Endothelial cell (in vitro differentiated cells): ENCODE data around the gene EIF1. TPM values are rescaled to one million over a fixed set of nuclear protein-coding genes. Genes with fewer than 3 reads are reported as not detected.

Experiments used
- DNase-seq: peaks from one replicate; pipeline ENCODE4 v3.0.0; 2021; ENCODE audit warnings: low spot score
- H3K27ac Mint-ChIP-seq: one replicate; pipeline ENCODE4 v1.8.0; 2021; ENCODE audit warnings: mixed read lengths, inconsistent platforms; ENCODE audit not compliant: unreplicated experiment
- H3K27me3 Mint-ChIP-seq: one replicate; pipeline ENCODE4 v1.8.0; 2021; ENCODE audit warnings: mild to moderate bottlenecking, moderate library complexity, mixed read lengths, inconsistent platforms; ENCODE audit not compliant: unreplicated experiment
- H3K36me3 Mint-ChIP-seq: one replicate; pipeline ENCODE4 v1.8.0; 2021; ENCODE audit warnings: mild to moderate bottlenecking, low read depth, mixed read lengths, inconsistent platforms; ENCODE audit not compliant: unreplicated experiment
- H3K4me1 Mint-ChIP-seq: one replicate; pipeline ENCODE4 v1.8.0; 2021; ENCODE audit warnings: mild to moderate bottlenecking, mixed read lengths, inconsistent platforms; ENCODE audit not compliant: unreplicated experiment
- H3K4me3 Mint-ChIP-seq: one replicate; pipeline ENCODE4 v1.8.0; 2021; ENCODE audit warnings: mild to moderate bottlenecking, mixed read lengths, inconsistent platforms; ENCODE audit not compliant: unreplicated experiment
- H3K9me3 Mint-ChIP-seq: one replicate; pipeline ENCODE4 v1.8.0; 2021; ENCODE audit warnings: mixed read lengths, inconsistent platforms; ENCODE audit not compliant: unreplicated experiment
- total RNA-seq: library from RNA; stranded (reverse); fragmentation: NEBNext Ultra II Directional; extraction: Animal tissue kit (Norgen Biotek cat#: 25700); gene quantifications from one replicate; pipeline ENCODE4 v1.2.1, GENCODE V29; 2021; ENCODE audit not compliant: unreplicated experiment
- TF ChIP-seq, protein P1 (sequence below): fragments of 200-600 bp; sonication (generic); IDR thresholded peaks from one replicate; pipeline ENCODE4 v1.5.0; 2021; ENCODE audit warnings: antibody characterized with exemption; ENCODE audit not compliant: unreplicated experiment

Gene EIF1
- total RNA-seq, 1 donor from 2014 or later = 569 TPM

GRCh38 chr17:41649923-41650519 is 38.7 kb upstream of the EIF1 start:
- no peaks in the 10 kb centered on the region for H3K36me3 Mint-ChIP-seq
- no peak for DNase-seq
- peaks cover 2% of the 10 kb centered on the region for H3K27me3 Mint-ChIP-seq
- no peak overlapping the region for H3K4me3 Mint-ChIP-seq
- TF ChIP-seq, protein P1, sequence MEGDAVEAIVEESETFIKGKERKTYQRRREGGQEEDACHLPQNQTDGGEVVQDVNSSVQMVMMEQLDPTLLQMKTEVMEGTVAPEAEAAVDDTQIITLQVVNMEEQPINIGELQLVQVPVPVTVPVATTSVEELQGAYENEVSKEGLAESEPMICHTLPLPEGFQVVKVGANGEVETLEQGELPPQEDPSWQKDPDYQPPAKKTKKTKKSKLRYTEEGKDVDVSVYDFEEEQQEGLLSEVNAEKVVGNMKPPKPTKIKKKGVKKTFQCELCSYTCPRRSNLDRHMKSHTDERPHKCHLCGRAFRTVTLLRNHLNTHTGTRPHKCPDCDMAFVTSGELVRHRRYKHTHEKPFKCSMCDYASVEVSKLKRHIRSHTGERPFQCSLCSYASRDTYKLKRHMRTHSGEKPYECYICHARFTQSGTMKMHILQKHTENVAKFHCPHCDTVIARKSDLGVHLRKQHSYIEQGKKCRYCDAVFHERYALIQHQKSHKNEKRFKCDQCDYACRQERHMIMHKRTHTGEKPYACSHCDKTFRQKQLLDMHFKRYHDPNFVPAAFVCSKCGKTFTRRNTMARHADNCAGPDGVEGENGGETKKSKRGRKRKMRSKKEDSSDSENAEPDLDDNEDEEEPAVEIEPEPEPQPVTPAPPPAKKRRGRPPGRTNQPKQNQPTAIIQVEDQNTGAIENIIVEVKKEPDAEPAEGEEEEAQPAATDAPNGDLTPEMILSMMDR = no peak
- H3K9me3 Mint-ChIP-seq = no peaks in the 10 kb centered on the region
- H3K4me1 Mint-ChIP-seq = peaks cover 10% of the 10 kb centered on the region
- no peak overlapping the region for H3K27ac Mint-ChIP-seq

DNA sequence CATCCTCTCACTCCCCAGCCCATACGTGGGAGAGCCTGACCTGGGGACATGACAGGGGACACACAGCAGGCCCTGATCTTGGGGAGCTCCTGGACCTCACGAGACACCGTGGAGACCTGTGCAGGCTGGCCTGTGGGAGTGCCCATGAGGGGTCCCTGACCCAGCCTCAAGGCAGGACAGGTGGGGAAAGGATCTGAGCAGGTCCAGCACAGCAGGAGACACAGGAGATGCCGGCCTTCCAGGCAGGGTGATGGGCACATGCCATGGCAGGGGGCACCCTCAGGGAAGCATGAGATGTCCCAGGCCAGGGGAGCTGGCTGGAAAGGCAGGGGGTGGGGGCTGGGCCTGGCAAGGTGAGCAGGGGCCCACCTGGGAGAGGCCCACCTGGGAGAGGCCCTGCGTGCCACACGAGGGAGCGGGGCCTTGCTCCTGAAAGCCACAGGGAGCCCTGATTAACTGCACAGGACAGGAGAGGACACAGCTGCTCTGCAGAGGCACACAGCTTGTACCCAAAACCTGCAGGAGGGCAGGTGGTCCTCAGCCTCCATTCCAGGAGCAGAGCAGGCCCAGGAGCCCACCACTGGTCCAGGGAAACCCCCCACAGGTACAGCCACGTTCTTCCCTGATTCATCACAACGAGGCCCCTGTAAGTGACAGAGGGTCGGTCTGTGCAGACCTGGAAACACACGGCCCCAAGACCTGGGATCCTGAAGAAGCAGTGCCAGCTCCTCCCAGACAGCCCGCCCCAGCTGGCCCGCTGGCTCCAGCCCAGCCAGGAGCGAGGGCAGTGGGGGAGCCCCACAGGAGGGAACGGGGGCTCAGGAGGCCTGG is 37.7 kb upstream of the EIF1 start:
- no peak overlapping the region for H3K27ac Mint-ChIP-seq

DNA sequence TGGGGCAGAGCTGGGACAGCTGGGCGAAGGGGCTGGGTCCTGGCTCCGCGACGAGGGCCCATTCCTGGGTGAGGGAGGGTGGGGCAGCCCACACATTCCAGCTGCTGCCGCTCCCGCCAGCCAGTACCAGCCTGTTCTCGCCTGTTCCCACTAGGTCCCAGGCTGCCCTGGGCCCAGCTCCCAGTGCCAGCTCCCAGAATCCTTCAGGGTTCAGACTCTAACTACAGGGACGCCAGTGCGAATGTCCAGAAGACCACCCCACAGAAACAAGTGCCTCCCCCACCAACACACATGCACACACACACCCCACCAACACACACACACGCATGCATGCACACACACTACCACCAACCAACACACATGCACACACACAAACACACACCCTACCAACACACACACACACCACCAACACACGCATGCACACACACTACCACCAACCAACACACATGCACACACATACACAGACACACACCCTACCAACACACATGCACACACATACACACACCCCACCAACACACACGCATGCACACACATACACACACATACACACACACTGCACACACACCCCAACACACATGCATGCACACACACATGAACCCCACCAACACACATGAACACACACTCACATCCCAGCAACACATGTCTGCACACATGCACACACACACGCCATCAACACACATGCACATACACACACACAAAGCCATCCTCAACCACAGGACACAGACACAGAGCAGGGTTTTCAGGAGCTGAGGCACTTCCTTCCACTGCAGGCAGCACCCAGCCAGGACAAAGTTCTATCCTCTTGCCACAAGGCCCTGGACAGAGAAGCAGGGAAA is 36.8 kb upstream of the EIF1 start:
- Mint-ChIP-seq H3K4me3 (peak overlapping the region; percentile 39), H3K4me1 (peaks cover 10% of the 10 kb centered on the region), H3K27ac (peak overlapping the region; percentile 44), H3K27me3 (peaks cover 2% of the 10 kb centered on the region), H3K36me3 (no peaks in the 10 kb centered on the region), H3K9me3 (no peaks in the 10 kb centered on the region)
- DNase-seq = no peak
- TF ChIP-seq, protein P1 = no peak

More for the DNA sequence above, 37.7 kb upstream of the EIF1 start:
- no peak overlapping the region for H3K4me3 Mint-ChIP-seq
- peaks cover 10% of the 10 kb centered on the region for H3K4me1 Mint-ChIP-seq
- H3K9me3 Mint-ChIP-seq = no peaks in the 10 kb centered on the region
- peaks cover 2% of the 10 kb centered on the region for H3K27me3 Mint-ChIP-seq
- no peak for DNase-seq
- TF ChIP-seq, protein P1 = no peak
- H3K36me3 Mint-ChIP-seq = no peaks in the 10 kb centered on the region

- Mint-ChIP-seq H3K36me3 (no peaks in the 10 kb centered on the region), H3K9me3 (no peaks in the 10 kb centered on the region)
These were observed 36.2 kb upstream of the EIF1 start for GRCh38 chr17:41652461-41652970.

More at GRCh38 chr17:41652461-41652970, 36.2 kb upstream of the EIF1 start:
- no peak for DNase-seq
- Mint-ChIP-seq H3K4me1 (peaks cover 8% of the 10 kb centered on the region), H3K27me3 (peaks cover 2% of the 10 kb centered on the region), H3K27ac (no peak overlapping the region), H3K4me3 (no peak overlapping the region)
- TF ChIP-seq, protein P1 = no peak
